ENCODE data around the gene PNPLA7.

Gene PNPLA7

GRCh38 chr9:137423514-137424291 lies 126.5 kb downstream of the PNPLA7 start:
- CTCF ChIA-PET = interaction anchor here (0.6 to 4.0 kb wide), 19 partner anchors 9 to 176 kb away, joined by 3 to 35 read pairs (median 6); partner anchors contain the start of gene ENTPD8
- Histone ChIP-seq H3K9me3 (ENCODE audit: control insufficient read depth, insufficient read depth, low read depth, low read length) (no peaks in the 10 kb centered on the region), H3K4me1 (ENCODE audit: control insufficient read depth, insufficient read depth, low read length) (peaks cover 9% of the 10 kb centered on the region), H3K4me3 (ENCODE audit: low read depth, low read length) (peak overlapping the region; percentile 55), H3K27ac (ENCODE audit: extremely low read depth, low read depth, low read length) (peak overlapping the region; percentile 86; the same call in 1 of the 2 replicates), H3K36me3 (ENCODE audit: control insufficient read depth in 2 of 2, insufficient read depth in 1 of 2, low read length in 2 of 2) (no peaks in the 10 kb centered on the region; a peak in 1 of 3 replicates)
- POLR2A ChIA-PET = interaction anchor here (0.6 to 2.1 kb wide), 28 partner anchors 8 to 354 kb away, joined by 3 to 27 read pairs (median 6); partner anchors contain the start of genes ENTPD8, MRPL41, NELFB and NRARP
- TF ChIP-seq ZNF571 (tag by site-specific recombination; IDR thresholded peaks at IDR 0.05) (no peak), KLF1 (tag by site-specific recombination; IDR thresholded peaks at IDR 0.05) (peak; percentile 82), ZNF580 (tag by site-specific recombination; IDR thresholded peaks at IDR 0.05) (no peak), GLIS2 (tag by site-specific recombination; IDR thresholded peaks at IDR 0.05) (peak; percentile 68), ZFHX2 (tag by site-specific recombination; conservative IDR thresholded peaks at IDR 0.05) (no peak), ZNF561 (tag by site-specific recombination; IDR thresholded peaks at IDR 0.05; ENCODE audit: borderline replicate concordance) (no peak), ZNF10 (tag by site-specific recombination; IDR thresholded peaks at IDR 0.05) (no peak), ZNF174 (tag by site-specific recombination; IDR thresholded peaks at IDR 0.05) (no peak), PRDM1 (tag by site-specific recombination; IDR thresholded peaks at IDR 0.05) (no peak), ZNF155 (tag by site-specific recombination; IDR thresholded peaks at IDR 0.05) (no peak), ZNF791 (tag by site-specific recombination; IDR thresholded peaks at IDR 0.05) (no peak), ZNF670 (tag by site-specific recombination; IDR thresholded peaks at IDR 0.05; ENCODE audit: low read depth) (no peak), ZNF768 (tag by site-specific recombination; IDR thresholded peaks at IDR 0.05) (no peak), HOXA7 (CRISPR knock-in tag; IDR thresholded peaks at IDR 0.05; ENCODE audit: borderline replicate concordance) (no peak), ZIC2 (tag by site-specific recombination; IDR thresholded peaks at IDR 0.05) (peak; percentile 69), ZSCAN23 (tag by site-specific recombination; IDR thresholded peaks at IDR 0.05) (no peak), ZNF610 (tag by site-specific recombination; IDR thresholded peaks at IDR 0.05; ENCODE audit: borderline replicate concordance) (no peak), YY1 (tag by site-specific recombination; IDR thresholded peaks at IDR 0.05) (no peak), KLF9 (tag by site-specific recombination; IDR thresholded peaks at IDR 0.05; ENCODE audit: low read depth) (no peak), ZEB2 (tag by site-specific recombination; IDR thresholded peaks at IDR 0.05) (no peak; the same call in 1 of the 2 replicates), ZNF423 (tag by site-specific recombination; IDR thresholded peaks at IDR 0.05) (peak; percentile 56), ZBTB20 (tag by site-specific recombination; IDR thresholded peaks at IDR 0.05) (peak; percentile 26; the same call in 1 of the 2 replicates), ZNF785 (tag by site-specific recombination; IDR thresholded peaks at IDR 0.05) (no peak), GLIS1 (tag by site-specific recombination; IDR thresholded peaks at IDR 0.05) (peak; percentile 92)
- TF ChIP-seq, protein P1, sequence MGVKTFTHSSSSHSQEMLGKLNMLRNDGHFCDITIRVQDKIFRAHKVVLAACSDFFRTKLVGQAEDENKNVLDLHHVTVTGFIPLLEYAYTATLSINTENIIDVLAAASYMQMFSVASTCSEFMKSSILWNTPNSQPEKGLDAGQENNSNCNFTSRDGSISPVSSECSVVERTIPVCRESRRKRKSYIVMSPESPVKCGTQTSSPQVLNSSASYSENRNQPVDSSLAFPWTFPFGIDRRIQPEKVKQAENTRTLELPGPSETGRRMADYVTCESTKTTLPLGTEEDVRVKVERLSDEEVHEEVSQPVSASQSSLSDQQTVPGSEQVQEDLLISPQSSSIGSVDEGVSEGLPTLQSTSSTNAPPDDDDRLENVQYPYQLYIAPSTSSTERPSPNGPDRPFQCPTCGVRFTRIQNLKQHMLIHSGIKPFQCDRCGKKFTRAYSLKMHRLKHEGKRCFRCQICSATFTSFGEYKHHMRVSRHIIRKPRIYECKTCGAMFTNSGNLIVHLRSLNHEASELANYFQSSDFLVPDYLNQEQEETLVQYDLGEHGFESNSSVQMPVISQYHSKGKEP (tag by site-specific recombination; IDR thresholded peaks at IDR 0.05) = no peak
- TF ChIP-seq, protein P2, sequence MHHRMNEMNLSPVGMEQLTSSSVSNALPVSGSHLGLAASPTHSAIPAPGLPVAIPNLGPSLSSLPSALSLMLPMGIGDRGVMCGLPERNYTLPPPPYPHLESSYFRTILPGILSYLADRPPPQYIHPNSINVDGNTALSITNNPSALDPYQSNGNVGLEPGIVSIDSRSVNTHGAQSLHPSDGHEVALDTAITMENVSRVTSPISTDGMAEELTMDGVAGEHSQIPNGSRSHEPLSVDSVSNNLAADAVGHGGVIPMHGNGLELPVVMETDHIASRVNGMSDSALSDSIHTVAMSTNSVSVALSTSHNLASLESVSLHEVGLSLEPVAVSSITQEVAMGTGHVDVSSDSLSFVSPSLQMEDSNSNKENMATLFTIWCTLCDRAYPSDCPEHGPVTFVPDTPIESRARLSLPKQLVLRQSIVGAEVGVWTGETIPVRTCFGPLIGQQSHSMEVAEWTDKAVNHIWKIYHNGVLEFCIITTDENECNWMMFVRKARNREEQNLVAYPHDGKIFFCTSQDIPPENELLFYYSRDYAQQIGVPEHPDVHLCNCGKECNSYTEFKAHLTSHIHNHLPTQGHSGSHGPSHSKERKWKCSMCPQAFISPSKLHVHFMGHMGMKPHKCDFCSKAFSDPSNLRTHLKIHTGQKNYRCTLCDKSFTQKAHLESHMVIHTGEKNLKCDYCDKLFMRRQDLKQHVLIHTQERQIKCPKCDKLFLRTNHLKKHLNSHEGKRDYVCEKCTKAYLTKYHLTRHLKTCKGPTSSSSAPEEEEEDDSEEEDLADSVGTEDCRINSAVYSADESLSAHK (tag by site-specific recombination; IDR thresholded peaks at IDR 0.05) = no peak
- TF ChIP-seq, protein P3, sequence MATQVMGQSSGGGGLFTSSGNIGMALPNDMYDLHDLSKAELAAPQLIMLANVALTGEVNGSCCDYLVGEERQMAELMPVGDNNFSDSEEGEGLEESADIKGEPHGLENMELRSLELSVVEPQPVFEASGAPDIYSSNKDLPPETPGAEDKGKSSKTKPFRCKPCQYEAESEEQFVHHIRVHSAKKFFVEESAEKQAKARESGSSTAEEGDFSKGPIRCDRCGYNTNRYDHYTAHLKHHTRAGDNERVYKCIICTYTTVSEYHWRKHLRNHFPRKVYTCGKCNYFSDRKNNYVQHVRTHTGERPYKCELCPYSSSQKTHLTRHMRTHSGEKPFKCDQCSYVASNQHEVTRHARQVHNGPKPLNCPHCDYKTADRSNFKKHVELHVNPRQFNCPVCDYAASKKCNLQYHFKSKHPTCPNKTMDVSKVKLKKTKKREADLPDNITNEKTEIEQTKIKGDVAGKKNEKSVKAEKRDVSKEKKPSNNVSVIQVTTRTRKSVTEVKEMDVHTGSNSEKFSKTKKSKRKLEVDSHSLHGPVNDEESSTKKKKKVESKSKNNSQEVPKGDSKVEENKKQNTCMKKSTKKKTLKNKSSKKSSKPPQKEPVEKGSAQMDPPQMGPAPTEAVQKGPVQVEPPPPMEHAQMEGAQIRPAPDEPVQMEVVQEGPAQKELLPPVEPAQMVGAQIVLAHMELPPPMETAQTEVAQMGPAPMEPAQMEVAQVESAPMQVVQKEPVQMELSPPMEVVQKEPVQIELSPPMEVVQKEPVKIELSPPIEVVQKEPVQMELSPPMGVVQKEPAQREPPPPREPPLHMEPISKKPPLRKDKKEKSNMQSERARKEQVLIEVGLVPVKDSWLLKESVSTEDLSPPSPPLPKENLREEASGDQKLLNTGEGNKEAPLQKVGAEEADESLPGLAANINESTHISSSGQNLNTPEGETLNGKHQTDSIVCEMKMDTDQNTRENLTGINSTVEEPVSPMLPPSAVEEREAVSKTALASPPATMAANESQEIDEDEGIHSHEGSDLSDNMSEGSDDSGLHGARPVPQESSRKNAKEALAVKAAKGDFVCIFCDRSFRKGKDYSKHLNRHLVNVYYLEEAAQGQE (tag by site-specific recombination; IDR thresholded peaks at IDR 0.05) = no peak
- TF ChIP-seq, protein P4, sequence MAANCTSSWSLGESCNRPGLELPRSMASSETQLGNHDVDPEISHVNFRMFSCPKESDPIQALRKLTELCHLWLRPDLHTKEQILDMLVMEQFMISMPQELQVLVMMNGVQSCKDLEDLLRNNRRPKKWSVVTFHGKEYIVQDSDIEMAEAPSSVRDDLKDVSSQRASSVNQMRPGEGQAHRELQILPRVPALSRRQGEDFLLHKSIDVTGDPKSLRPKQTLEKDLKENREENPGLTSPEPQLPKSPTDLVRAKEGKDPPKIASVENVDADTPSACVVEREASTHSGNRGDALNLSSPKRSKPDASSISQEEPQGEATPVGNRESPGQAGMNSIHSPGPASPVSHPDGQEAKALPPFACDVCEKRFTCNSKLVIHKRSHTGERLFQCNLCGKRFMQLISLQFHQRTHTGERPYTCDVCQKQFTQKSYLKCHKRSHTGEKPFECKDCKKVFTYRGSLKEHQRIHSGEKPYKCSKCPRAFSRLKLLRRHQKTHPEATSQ (tag by site-specific recombination; IDR thresholded peaks at IDR 0.05) = no peak

Measured in HEK293 (cell line).